HCEC 1CT (cell line): ENCODE measurements around the gene SDHAF3.

Experiments
- DNase-seq: peaks from one replicate; pipeline ENCODE4 v3.0.0-alpha.2; 2017

The SDHAF3 gene

DNA sequence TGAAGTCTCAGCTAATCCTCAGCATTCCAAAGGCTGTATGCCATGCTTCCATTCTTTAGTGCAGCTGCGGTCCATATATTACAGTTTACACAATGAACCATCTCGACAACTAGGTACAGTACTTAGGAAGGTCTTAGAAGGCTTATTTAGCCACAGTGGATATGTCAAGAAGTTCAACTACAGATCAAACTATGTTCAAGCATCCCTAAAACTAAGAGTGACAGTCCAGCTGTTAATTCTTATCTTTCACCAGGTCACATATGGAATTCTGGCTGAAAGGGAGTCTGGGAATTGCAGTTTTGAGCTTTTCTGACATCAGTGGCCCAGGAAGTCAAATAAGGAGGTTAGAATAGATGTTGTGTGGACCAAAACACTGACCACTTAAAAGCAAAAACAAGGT lies 106.8 kb downstream of the SDHAF3 start:
- DNase-seq, result no peak

DNA sequence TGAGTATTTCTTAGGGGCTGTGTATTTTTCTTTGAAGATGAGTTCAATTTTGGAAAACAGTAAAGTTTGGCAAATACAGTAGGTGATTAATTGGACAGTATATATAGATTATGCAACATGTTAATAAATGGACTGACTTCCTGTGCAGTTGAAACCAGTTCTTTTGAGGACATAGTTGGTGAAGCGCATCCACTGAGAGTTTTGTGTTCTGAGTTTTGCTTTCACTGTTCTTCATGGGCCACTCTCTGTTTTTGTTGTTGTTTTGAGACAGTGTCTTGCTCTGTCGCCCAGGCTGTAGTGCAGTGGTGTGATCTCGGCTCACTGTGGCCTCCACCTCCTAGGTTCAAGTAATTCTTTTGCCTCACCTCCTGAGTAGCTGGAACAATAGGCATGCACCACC lies 109.0 kb downstream of the SDHAF3 start:
- DNase-seq, result no peak
